Stimulated activated CD8-positive, alpha-beta memory T cell treated with anti-CD3 and anti-CD28 coated beads, Interleukin-7, amount 100 ng/mL, for 1 hour (primary cell): ENCODE results near the gene MDFIC.

ENCODE experiments used
- DNase-seq, 2 donors: peaks; one replicate each; pipeline ENCODE4 v3.0.0-alpha.2; 2020; ENCODE audit warnings: low read depth in 2 of 2

The MDFIC gene

GRCh38 chr7:114925434-114925833 is 3.5 kb downstream of the MDFIC start:
- DNase-seq: no peak

GRCh38 chr7:114928060-114928459 is 6.2 kb downstream of the MDFIC start:
- DNase-seq: no peak

- no peak for DNase-seq
Observed at GRCh38 chr7:114929570-114929969, 7.7 kb downstream of the MDFIC start.

GRCh38 chr7:114930107-114930661 is 8.3 kb downstream of the MDFIC start:
- DNase-seq: no peak

- no peak for DNase-seq
Observed at GRCh38 chr7:114930829-114931655, 9.1 kb downstream of the MDFIC start.

GRCh38 chr7:114931656-114932011 is 9.7 kb downstream of the MDFIC start:
- no peak for DNase-seq

GRCh38 chr7:114932991-114933390 is 11.1 kb downstream of the MDFIC start:
- DNase-seq: no peak

GRCh38 chr7:114933658-114934057 is 11.8 kb downstream of the MDFIC start:
- no peak for DNase-seq

- DNase-seq: no peak
Observed at GRCh38 chr7:114934086-114934485, 12.2 kb downstream of the MDFIC start.

GRCh38 chr7:114934713-114935112 is 12.8 kb downstream of the MDFIC start:
- DNase-seq: no peak

GRCh38 chr7:114936471-114936870 is 14.6 kb downstream of the MDFIC start:
- no peak for DNase-seq

- DNase-seq: no peak
Observed at GRCh38 chr7:114937446-114937845, 15.6 kb downstream of the MDFIC start.

- no peak for DNase-seq
Observed at GRCh38 chr7:114938785-114939184, 16.9 kb downstream of the MDFIC start.

- no peak for DNase-seq
Observed at GRCh38 chr7:114939484-114940097, 17.7 kb downstream of the MDFIC start.

GRCh38 chr7:114940220-114940619 is 18.3 kb downstream of the MDFIC start:
- DNase-seq: no peak

GRCh38 chr7:114941692-114942091 is 19.8 kb downstream of the MDFIC start:
- no peak for DNase-seq

- no peak for DNase-seq
Observed at GRCh38 chr7:114942446-114943175, 20.7 kb downstream of the MDFIC start.

- no peak for DNase-seq
Observed at GRCh38 chr7:114943530-114943929, 21.6 kb downstream of the MDFIC start.

- no peak for DNase-seq
Observed at GRCh38 chr7:114943953-114944744, 22.3 kb downstream of the MDFIC start.

- no peak for DNase-seq
Observed at GRCh38 chr7:114944745-114945625, 23.1 kb downstream of the MDFIC start.

GRCh38 chr7:114949231-114949630 is 27.3 kb downstream of the MDFIC start:
- DNase-seq: no peak
